HAP-1 (cell line): ENCODE measurements around the gene LSM7.

Experiments used
- DNase-seq, 2 experiments: peaks; one replicate each; pipeline ENCODE4 v3.0.0-alpha.2; 2016 to 2020; ENCODE audit warnings: low spot score in 2 of 2
- H3K27me3 ChIP-seq: fragments of 250-450 bp; sonication (Bioruptor Pico); 2 replicates; pipeline ENCODE4 v1.5.1; 2020; ENCODE audit warnings: low read depth, mild to moderate bottlenecking, moderate library complexity
- H3K36me3 ChIP-seq: fragments of 250-450 bp; sonication (Bioruptor Pico); replicated peaks from 2 replicates; pipeline ENCODE4 v1.5.1; 2020; ENCODE audit warnings: mild to moderate bottlenecking
- H3K4me1 ChIP-seq: fragments of 250-450 bp; sonication (Bioruptor Pico); 2 replicates; pipeline ENCODE4 v1.5.1; 2020; ENCODE audit warnings: mild to moderate bottlenecking
- H3K4me3 ChIP-seq: fragments of 250-450 bp; sonication (Bioruptor Pico); 2 replicates; pipeline ENCODE4 v1.5.1; 2020; ENCODE audit warnings: mild to moderate bottlenecking, moderate library complexity
- H3K9me3 ChIP-seq: fragments of 250-450 bp; sonication (Bioruptor Pico); 2 replicates; pipeline ENCODE4 v1.5.1; 2020; ENCODE audit warnings: mild to moderate bottlenecking, moderate library complexity
- in situ Hi-C: fragments of 300-500 bp; cut with MboI; formaldehyde crosslinking; loops from 3 replicates; pipeline ENCODE4 v1.14.3; 2020; ENCODE audit warnings: low sequenced_read_pairs, inconsistent platforms, mixed read lengths

The LSM7 gene

DNA sequence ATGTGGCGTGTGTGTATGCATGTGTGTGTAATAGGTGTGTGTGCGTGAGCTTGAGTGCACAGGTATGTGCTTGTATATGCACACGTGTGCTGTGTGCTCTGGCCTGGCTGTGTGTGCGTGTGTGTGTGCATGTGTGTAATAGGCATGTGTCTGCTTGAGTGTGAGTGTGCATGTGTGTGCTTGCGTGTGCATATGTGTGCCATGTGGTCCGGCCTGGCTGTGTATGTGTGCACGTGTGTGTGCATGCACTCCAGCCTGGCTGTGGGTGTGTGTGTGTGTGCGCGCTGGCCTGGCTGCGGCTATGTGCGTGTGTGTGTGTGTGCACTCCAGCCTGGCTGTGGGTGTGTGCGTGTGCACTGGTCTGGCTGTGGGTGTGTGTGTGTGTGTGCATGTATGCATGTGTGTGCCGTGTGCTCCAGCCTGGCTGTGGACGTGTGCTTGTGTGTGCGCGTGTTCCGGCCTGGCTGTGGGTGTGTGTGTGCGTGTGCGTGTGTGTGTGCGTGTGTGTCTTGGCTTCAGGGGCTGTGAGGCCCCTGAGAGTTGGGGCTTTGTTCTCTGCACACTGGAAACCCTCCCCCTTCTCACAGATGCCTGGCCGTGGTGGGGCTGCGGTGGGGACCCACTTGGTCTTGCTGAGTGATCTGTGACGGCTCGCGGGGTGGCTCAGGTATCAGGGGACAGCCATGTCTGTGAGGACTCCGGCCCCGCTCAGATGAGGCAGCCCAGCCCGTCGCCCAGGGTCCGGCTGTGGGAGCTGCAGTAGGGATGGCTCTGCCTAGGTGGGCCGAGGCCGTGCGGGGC is 8.3 kb upstream of the LSM7 start:
- H3K36me3 ChIP-seq: peaks cover 12% of the 10 kb centered on the region
- H3K9me3 ChIP-seq: no peaks in the 10 kb centered on the region
- H3K4me3 ChIP-seq: no peak overlapping the region

GRCh38 chr19:2335848-2336247 is 7.5 kb upstream of the LSM7 start:
- DNase-seq: no peak
- Histone ChIP-seq H3K36me3 (peaks cover 5% of the 10 kb centered on the region), H3K4me1 (peaks cover 3% of the 10 kb centered on the region; the same call in 1 of the 2 replicates), H3K4me3 (no peak overlapping the region), H3K27me3 (no peaks in the 10 kb centered on the region), H3K9me3 (no peaks in the 10 kb centered on the region)
- in situ Hi-C loops: no loop called here

More for the DNA sequence above, 8.3 kb upstream of the LSM7 start:
- no peak for DNase-seq
- in situ Hi-C loops: no loop called here
- Histone ChIP-seq H3K27me3 (no peaks in the 10 kb centered on the region), H3K4me1 (no peaks in the 10 kb centered on the region)

GRCh38 chr19:2334986-2335846 is 6.8 kb upstream of the LSM7 start:
- H3K27me3 ChIP-seq: no peaks in the 10 kb centered on the region
- no peak overlapping the region for H3K4me3 ChIP-seq
- H3K4me1 ChIP-seq: peaks cover 3% of the 10 kb centered on the region; the same call in 1 of the 2 replicates
- peak in 1 of 2 experiments; percentile 54 for DNase-seq
- in situ Hi-C loops: no loop called here
- H3K9me3 ChIP-seq: no peaks in the 10 kb centered on the region
- H3K36me3 ChIP-seq: peaks cover 3% of the 10 kb centered on the region

- in situ Hi-C loops: no loop called here
- Histone ChIP-seq H3K4me1 (peaks cover 7% of the 10 kb centered on the region), H3K27me3 (no peaks in the 10 kb centered on the region), H3K9me3 (no peaks in the 10 kb centered on the region), H3K4me3 (no peak overlapping the region), H3K36me3 (no peaks in the 10 kb centered on the region; the same call in 1 of the 2 replicates)
- DNase-seq: no peak
Observed at GRCh38 chr19:2334426-2334825, 6.0 kb upstream of the LSM7 start.

DNA sequence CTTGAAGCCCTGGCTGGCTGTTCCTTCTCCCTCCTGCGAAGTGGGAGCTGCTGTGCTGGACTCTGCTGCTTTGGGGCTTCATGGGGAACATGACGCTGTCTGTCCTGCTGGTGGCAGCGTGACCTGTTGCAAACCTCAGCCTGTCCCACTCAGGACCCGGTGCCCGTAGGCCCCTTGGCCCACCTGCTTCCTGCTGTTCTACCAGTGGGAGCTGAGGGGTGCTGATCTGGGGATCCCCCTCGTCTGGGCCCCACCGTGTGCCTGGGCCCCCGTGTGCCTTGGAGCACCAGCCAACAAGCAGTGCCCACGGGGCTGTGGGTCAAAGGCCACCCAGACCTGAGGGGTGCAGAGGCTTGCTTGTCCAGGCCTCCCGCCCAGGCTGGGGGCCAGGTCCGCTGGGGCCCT is 5.4 kb upstream of the LSM7 start:
- H3K4me3 ChIP-seq: no peak overlapping the region
- in situ Hi-C loops: no loop called here
- no peaks in the 10 kb centered on the region for H3K27me3 ChIP-seq
- no peak for DNase-seq
- peaks cover 7% of the 10 kb centered on the region for H3K4me1 ChIP-seq
- H3K36me3 ChIP-seq: peaks cover under 1% of the 10 kb centered on the region
- no peaks in the 10 kb centered on the region for H3K9me3 ChIP-seq

- DNase-seq: no peak
- Histone ChIP-seq H3K4me3 (no peak overlapping the region), H3K9me3 (no peaks in the 10 kb centered on the region), H3K36me3 (peaks cover 3% of the 10 kb centered on the region), H3K27me3 (no peaks in the 10 kb centered on the region), H3K4me1 (peaks cover 7% of the 10 kb centered on the region)
- in situ Hi-C loops: no loop called here
Observed at GRCh38 chr19:2333027-2333806, 4.8 kb upstream of the LSM7 start.

GRCh38 chr19:2332341-2333026 is 4.1 kb upstream of the LSM7 start:
- Histone ChIP-seq H3K4me3 (no peak overlapping the region), H3K27me3 (no peaks in the 10 kb centered on the region), H3K4me1 (peaks cover 8% of the 10 kb centered on the region), H3K9me3 (no peaks in the 10 kb centered on the region), H3K36me3 (peaks cover 3% of the 10 kb centered on the region)
- in situ Hi-C loops: no loop called here
- DNase-seq: no peak

DNA sequence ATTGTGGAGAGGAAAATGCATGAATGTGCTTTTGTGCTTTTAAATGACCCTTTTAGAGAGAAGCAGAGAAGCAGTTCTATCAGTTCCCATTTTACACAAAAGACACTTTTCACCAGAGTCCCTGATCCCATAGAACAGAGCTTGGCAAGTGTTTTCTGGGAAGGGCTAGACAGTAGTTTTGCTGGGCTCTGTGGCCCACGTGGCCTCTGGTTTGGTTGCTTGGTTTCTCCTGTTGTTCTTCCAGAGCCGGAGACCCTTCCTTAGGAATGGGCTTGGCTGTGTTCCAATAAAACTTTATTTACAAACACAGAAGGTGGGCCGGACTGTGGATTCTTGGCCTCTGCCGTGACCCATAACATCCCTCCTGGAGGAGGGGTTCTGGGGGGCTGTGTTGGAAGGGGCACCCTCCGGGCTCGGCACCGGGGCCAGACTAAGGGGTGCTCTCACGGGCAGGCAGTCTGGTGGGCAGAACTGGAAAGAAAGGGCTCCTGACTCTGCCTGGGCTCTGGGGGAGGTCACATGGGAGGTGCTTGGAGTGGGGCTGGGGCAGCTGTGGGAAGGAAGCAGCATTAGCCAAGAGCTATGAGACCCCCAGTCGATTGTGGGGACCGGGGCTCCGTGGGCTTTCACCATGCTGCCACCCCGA is 3.3 kb upstream of the LSM7 start:
- DNase-seq: no peak
- H3K4me1 ChIP-seq: peaks cover 11% of the 10 kb centered on the region
- H3K36me3 ChIP-seq: peaks cover 10% of the 10 kb centered on the region
- H3K27me3 ChIP-seq: no peaks in the 10 kb centered on the region
- H3K9me3 ChIP-seq: no peaks in the 10 kb centered on the region
- H3K4me3 ChIP-seq: no peak overlapping the region
- in situ Hi-C loops: no loop called here

DNA sequence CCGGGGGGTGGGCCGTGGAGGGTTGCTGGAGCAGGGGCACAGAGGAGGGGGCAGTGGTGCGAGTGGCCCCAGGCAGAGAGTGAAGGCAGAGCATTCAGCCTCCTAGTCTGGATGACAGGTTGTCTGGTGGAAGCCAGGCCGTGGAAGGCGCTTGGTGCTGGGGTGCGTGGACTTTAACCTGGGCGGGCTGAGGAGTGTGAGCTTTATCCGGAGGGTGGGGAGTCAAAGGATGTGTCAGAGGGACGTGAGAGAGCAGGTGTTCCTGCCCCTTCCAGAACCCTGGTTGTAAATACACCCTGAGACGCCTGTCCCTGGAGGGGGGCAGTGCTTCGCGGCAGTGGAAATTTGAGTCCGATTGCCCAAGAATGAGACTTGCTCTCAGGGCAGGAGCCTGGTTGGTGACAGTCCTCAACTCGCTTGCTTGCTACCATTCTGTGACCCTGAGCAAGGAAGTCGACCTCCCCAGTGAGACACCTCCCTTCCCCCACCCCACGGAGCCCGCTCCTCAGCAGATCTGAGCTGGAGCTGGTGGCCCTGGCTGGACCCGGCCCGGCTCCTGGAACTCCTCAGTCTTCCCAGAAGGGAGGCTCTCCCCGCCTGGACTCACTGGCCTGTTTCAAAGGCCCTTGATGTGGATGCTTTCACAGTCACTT is 2.4 kb upstream of the LSM7 start:
- Histone ChIP-seq H3K4me1 (peaks cover 11% of the 10 kb centered on the region), H3K27me3 (no peaks in the 10 kb centered on the region), H3K9me3 (no peaks in the 10 kb centered on the region), H3K4me3 (no peak overlapping the region), H3K36me3 (peaks cover 14% of the 10 kb centered on the region)
- DNase-seq: no peak
- in situ Hi-C loops: no loop called here

DNA sequence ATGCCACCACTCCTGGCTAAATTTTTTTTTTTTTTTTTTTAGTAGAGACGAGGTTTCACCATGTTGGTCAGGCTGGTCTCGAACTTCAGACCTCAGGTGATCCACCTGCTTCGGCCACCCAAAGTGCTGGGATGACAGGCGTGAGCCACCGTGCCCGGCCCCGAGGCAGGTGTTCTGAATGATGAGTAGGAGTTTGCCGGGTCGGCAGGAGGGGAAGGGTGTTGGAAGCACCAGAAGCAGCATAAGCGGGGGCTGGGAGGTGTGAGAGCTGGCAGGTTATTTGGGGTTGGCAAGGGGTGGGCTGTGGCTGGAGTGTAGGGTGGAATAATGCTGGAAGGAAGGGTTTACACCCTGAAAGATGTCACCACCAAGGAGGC is 1.9 kb upstream of the LSM7 start:
- DNase-seq: no peak
- H3K27me3 ChIP-seq: no peaks in the 10 kb centered on the region
- in situ Hi-C loops: no loop called here
- H3K36me3 ChIP-seq: peaks cover 18% of the 10 kb centered on the region
- H3K4me1 ChIP-seq: peaks cover 11% of the 10 kb centered on the region
- no peaks in the 10 kb centered on the region for H3K9me3 ChIP-seq
- H3K4me3 ChIP-seq: no peak overlapping the region

DNA sequence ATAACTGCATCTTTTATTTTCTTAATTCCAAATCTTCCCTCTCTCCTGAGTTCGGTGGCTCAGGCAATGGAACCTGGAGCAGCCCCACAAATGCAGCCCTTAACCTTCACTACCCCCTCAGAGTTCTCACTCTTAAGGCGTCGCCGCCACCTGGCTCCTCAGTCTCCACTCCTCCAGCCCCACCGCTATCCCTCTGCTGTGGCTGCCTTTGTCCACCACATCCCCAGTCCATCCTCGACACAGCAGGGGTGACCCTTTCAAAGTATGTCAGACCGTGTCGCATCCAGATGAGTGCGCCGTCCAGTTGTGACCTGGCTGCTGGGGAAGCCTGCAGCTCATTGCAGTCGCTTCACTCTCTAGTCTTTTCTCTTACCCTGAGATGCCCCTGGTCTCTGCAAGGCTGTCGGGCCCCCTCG is 1.1 kb upstream of the LSM7 start:
- no peak for DNase-seq
- H3K4me3 ChIP-seq: peak overlapping the region; percentile 80
- H3K27me3 ChIP-seq: no peaks in the 10 kb centered on the region
- H3K36me3 ChIP-seq: peaks cover 21% of the 10 kb centered on the region
- H3K9me3 ChIP-seq: no peaks in the 10 kb centered on the region
- in situ Hi-C loops: no loop called here
- H3K4me1 ChIP-seq: peaks cover 11% of the 10 kb centered on the region

DNA sequence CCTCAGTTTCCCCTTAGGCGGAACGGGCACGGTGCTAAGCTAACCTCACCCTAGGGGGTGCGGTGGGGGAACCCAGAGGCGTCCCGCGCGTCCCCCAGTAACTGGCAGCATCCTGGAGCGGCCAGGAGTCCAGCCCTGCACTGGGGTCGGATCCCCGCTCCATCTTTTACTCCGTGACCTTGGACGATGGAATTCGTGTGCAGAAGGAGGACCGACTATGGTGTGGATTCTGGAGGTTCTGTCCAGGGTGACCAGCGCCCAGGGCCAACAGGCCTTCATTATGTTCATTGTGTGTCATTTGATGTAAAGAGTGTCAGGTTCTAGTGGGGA is 728 bp upstream of the LSM7 start:
- no peaks in the 10 kb centered on the region for H3K9me3 ChIP-seq
- H3K4me1 ChIP-seq: peaks cover 11% of the 10 kb centered on the region
- DNase-seq: no peak
- H3K4me3 ChIP-seq: peak overlapping the region; percentile 80
- no peaks in the 10 kb centered on the region for H3K27me3 ChIP-seq
- H3K36me3 ChIP-seq: peaks cover 25% of the 10 kb centered on the region
- in situ Hi-C loops: no loop called here
